ENCODE data around the gene IFIT5. TPM values are rescaled to one million over a fixed set of nuclear protein-coding genes. Genes with fewer than 3 reads are reported as not detected.

IFIT5 gene
- total and polyA plus RNA-seq, 2 experiments from 2014 or later, result 6.5 to 17.1 TPM

DNA sequence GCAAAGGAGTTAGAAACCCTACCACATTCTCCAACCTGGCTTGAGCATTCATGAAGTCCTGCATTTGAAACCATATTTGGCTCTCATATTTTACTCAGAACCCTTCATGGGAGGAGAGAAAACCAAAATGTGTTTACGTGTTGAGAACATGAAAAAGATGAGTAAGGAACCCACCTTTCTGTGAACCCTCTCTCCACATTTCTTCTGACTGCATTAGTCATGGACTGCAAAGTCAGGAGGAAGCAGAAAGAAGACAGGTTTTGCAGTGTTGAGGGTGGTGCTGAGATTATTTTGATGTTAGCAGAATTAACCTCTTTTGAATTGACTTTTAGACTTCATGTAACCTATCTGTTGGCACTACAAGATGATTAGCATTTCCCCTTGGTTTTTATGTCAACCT, 31.6 kb upstream of the IFIT5 start:
- no peaks in the 10 kb centered on the region for H3K36me3 ChIP-seq (replicated peaks; ENCODE audit: insufficient read depth, low read depth)
- no peaks in the 10 kb centered on the region for H3K27me3 ChIP-seq
- H3K79me2 ChIP-seq, result no peaks in the 10 kb centered on the region
- TF ChIP-seq EZH2 (IDR thresholded peaks at IDR 0.05; ENCODE audit: borderline replicate concordance) (no peak), EZH2phosphoT487 (IDR thresholded peaks at IDR 0.05; ENCODE audit: low read depth, severe bottlenecking, unreplicated experiment) (no peak)
- TF ChIP-seq, protein P1, sequence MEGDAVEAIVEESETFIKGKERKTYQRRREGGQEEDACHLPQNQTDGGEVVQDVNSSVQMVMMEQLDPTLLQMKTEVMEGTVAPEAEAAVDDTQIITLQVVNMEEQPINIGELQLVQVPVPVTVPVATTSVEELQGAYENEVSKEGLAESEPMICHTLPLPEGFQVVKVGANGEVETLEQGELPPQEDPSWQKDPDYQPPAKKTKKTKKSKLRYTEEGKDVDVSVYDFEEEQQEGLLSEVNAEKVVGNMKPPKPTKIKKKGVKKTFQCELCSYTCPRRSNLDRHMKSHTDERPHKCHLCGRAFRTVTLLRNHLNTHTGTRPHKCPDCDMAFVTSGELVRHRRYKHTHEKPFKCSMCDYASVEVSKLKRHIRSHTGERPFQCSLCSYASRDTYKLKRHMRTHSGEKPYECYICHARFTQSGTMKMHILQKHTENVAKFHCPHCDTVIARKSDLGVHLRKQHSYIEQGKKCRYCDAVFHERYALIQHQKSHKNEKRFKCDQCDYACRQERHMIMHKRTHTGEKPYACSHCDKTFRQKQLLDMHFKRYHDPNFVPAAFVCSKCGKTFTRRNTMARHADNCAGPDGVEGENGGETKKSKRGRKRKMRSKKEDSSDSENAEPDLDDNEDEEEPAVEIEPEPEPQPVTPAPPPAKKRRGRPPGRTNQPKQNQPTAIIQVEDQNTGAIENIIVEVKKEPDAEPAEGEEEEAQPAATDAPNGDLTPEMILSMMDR (IDR thresholded peaks at IDR 0.05; ENCODE audit: poor library complexity), result no peak
- H4K20me1 ChIP-seq (ENCODE audit: insufficient read depth, poor library complexity, severe bottlenecking), result no peaks in the 10 kb centered on the region
- no peaks in the 10 kb centered on the region for H3K9me3 ChIP-seq (ENCODE audit: low read depth)
- no peak overlapping the region for H3K4me2 ChIP-seq
- H3K4me1 ChIP-seq (ENCODE audit: insufficient read depth), result no peaks in the 10 kb centered on the region
- WGBS (ENCODE audit: low lambda C conversion rate, missing lambda C conversion rate), result 88% methylated on average over 1 of the region's 1 CpG
- H3K4me3 ChIP-seq, result no peak overlapping the region
- no peak overlapping the region for H2AFZ ChIP-seq
- H3K27ac ChIP-seq, result no peak overlapping the region
- no peak for DNase-seq (ENCODE audit: low spot score)
- no peaks in the 10 kb centered on the region for H3K9me2 ChIP-seq (replicated peaks; ENCODE audit: insufficient read depth)

DNA sequence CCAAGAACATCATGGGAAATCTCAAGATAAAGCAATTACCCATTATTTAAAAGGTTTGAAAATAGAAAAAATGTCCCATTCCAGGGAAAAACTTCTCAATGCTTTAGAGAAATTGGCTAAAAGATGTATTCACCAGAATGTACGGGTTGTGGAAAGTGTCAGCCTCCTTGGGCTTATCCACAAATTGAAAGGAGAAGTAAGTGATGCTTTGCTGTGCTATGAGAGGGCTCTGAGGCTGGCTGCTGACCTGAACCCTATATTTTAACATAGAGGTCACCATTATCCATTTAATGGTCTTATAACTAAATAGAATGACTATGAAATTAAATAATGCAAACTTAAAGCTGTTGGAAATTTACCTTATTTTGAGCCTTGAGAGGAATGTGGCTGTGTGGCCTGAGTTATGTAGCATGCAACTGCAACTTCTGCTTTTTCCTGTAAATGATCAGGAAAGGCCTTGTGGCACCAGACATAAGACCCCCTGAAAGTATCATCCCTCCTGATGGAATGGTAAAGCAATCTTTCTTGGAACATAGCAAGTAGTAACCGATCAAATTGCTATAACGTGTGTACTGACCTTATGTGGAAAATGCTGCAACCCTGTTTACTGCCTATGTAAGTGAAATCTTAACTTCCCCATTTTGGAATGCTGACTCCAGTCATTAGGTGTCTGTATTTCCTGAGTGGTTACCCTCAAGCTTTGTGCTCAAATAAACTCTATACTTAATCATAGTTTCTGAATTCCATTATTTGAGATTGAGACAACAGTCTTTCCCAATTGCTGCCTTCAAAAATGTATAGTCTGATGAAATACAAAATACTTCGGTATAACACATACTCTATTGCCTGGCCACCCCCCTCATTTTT, 29.7 kb upstream of the IFIT5 start:
- Histone ChIP-seq H3K27ac (no peak overlapping the region), H3K9me2 (replicated peaks; ENCODE audit: insufficient read depth) (no peaks in the 10 kb centered on the region), H3K36me3 (replicated peaks; ENCODE audit: insufficient read depth, low read depth) (no peaks in the 10 kb centered on the region), H3K4me3 (no peak overlapping the region), H3K27me3 (no peaks in the 10 kb centered on the region), H3K4me1 (ENCODE audit: insufficient read depth) (no peaks in the 10 kb centered on the region), H2AFZ (no peak overlapping the region), H3K9me3 (ENCODE audit: low read depth) (no peaks in the 10 kb centered on the region), H3K79me2 (no peaks in the 10 kb centered on the region), H3K4me2 (no peak overlapping the region), H4K20me1 (ENCODE audit: insufficient read depth, poor library complexity, severe bottlenecking) (no peaks in the 10 kb centered on the region)
- TF ChIP-seq EZH2 (IDR thresholded peaks at IDR 0.05; ENCODE audit: borderline replicate concordance) (no peak), EZH2phosphoT487 (IDR thresholded peaks at IDR 0.05; ENCODE audit: low read depth, severe bottlenecking, unreplicated experiment) (no peak)
- TF ChIP-seq, protein P1 (IDR thresholded peaks at IDR 0.05; ENCODE audit: poor library complexity), result no peak
- no peak for DNase-seq (ENCODE audit: low spot score)
- WGBS (ENCODE audit: low lambda C conversion rate, missing lambda C conversion rate), result 91% methylated on average over 4 of the region's 4 CpGs

- WGBS (ENCODE audit: low lambda C conversion rate, missing lambda C conversion rate), result 76% methylated on average over 2 of the region's 2 CpGs
- TF ChIP-seq EZH2 (IDR thresholded peaks at IDR 0.05; ENCODE audit: borderline replicate concordance), result no peak
- TF ChIP-seq, protein P1 (IDR thresholded peaks at IDR 0.05; ENCODE audit: poor library complexity), result no peak
- no peaks in the 10 kb centered on the region for H3K9me2 ChIP-seq (replicated peaks; ENCODE audit: insufficient read depth)
- H2AFZ ChIP-seq, result no peak overlapping the region
- H3K4me1 ChIP-seq (ENCODE audit: insufficient read depth), result peaks cover 6% of the 10 kb centered on the region
- H3K27ac ChIP-seq, result no peak overlapping the region
- H3K4me2 ChIP-seq, result no peak overlapping the region
- H3K9me3 ChIP-seq (ENCODE audit: low read depth), result no peaks in the 10 kb centered on the region
- peaks cover 1% of the 10 kb centered on the region for H3K79me2 ChIP-seq
- no peaks in the 10 kb centered on the region for H3K27me3 ChIP-seq
- H3K4me3 ChIP-seq, result no peak overlapping the region
- no peaks in the 10 kb centered on the region for H4K20me1 ChIP-seq (ENCODE audit: insufficient read depth, poor library complexity, severe bottlenecking)
- no peak for DNase-seq (ENCODE audit: low spot score)
- no peaks in the 10 kb centered on the region for H3K36me3 ChIP-seq (replicated peaks; ENCODE audit: insufficient read depth, low read depth)
Observed at GRCh38 chr10:89388806-89389205, 25.6 kb upstream of the IFIT5 start.

Measured in hepatocyte (in vitro differentiated cells).